HUES64 (cell line): Measurements from ENCODE around the gene SLC34A3.

ENCODE experiments used
- H3K27ac ChIP-seq: 2 replicates; pipeline ENCODE4 v1.7.0; 2013; ENCODE audit warnings: low read depth, low read length, inconsistent platforms
- H3K27me3 ChIP-seq: 2 replicates; pipeline ENCODE4 v1.6.1; 2013; ENCODE audit warnings: mild to moderate bottlenecking, low read length; ENCODE audit not compliant: insufficient read depth
- H3K36me3 ChIP-seq: 2 replicates; pipeline ENCODE4 v1.6.1; 2013; ENCODE audit warnings: mild to moderate bottlenecking, low read length; ENCODE audit not compliant: insufficient read depth
- H3K4me1 ChIP-seq: 2 replicates; pipeline ENCODE4 v1.6.1; 2013; ENCODE audit warnings: mild to moderate bottlenecking, low read length, moderate library complexity; ENCODE audit not compliant: insufficient read depth
- H3K4me3 ChIP-seq: 2 replicates; pipeline ENCODE4 v1.5.1; 2013; ENCODE audit warnings: mild to moderate bottlenecking, low read length, moderate library complexity
- H3K9ac ChIP-seq: 2 replicates; pipeline ENCODE4 v1.6.1; 2013; ENCODE audit warnings: mild to moderate bottlenecking, low read depth, low read length
- H3K9me3 ChIP-seq: 2 replicates; pipeline ENCODE4 v1.6.1; 2013; ENCODE audit warnings: low read depth, low read length; ENCODE audit not compliant: insufficient read depth
- WGBS: fragments of 150-250, 120-280 bp; methylation state at CpG from one replicate; pipeline ENCODE4 v1.1.7; 2013; ENCODE audit warnings: missing lambda C conversion rate; 5-methylcytosine and 5-hydroxymethylcytosine counted together

The SLC34A3 gene

DNA sequence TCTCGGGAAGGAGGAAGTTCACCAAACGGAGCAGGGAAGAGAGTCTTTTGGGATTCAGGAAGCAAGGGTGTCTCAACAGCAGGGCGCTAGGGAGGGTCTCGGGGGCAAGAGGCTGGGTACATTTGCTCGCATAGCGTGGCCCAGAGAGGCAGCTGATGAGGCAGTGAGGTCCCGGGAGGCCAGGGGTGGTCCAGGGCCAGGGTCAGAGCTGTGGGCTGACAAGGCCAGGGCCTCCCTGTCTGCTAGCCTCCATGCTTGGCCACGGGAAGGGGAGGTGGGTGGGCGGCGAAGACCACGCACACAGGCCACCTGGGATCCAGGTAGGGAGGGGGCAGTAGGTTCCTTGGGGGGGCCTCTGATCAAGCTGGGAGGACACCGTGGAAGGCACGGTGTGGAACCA, 19.2 kb upstream of the SLC34A3 start:
- Histone ChIP-seq H3K27me3 (no peaks in the 10 kb centered on the region), H3K27ac (no peak overlapping the region), H3K4me1 (peaks cover 2% of the 10 kb centered on the region; the same call in 1 of the 2 replicates), H3K9me3 (no peaks in the 10 kb centered on the region), H3K4me3 (no peak overlapping the region), H3K36me3 (peaks cover 36% of the 10 kb centered on the region), H3K9ac (no peak overlapping the region)
- 92% methylated on average over 13 of the region's 13 CpGs for WGBS

DNA sequence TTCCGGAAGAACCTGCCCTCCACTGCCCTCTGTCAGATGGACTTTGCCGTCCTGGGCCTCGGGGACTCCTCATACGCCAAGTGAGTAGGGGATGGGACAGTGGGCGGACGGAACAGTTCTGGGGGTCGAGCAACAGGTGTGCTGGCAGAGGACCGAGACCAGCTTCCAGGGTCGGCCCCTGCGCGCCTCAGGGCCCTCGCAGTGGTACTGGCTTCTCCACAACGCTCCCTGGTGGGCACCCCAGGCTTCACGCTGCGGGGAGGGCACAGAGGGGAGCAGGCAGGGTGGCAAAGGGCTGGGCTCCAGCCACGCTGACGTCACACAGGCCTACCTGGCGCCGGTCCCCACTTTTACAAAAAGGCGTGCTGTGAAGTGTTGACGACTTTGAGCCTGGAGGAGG, 18.2 kb upstream of the SLC34A3 start:
- no peak overlapping the region for H3K27ac ChIP-seq
- H3K9ac ChIP-seq = no peak overlapping the region
- H3K27me3 ChIP-seq = no peaks in the 10 kb centered on the region
- H3K9me3 ChIP-seq = no peaks in the 10 kb centered on the region
- 93% methylated on average over 21 of the region's 21 CpGs for WGBS
- peaks cover 31% of the 10 kb centered on the region for H3K36me3 ChIP-seq
- no peak overlapping the region for H3K4me3 ChIP-seq
- H3K4me1 ChIP-seq = no peaks in the 10 kb centered on the region

DNA sequence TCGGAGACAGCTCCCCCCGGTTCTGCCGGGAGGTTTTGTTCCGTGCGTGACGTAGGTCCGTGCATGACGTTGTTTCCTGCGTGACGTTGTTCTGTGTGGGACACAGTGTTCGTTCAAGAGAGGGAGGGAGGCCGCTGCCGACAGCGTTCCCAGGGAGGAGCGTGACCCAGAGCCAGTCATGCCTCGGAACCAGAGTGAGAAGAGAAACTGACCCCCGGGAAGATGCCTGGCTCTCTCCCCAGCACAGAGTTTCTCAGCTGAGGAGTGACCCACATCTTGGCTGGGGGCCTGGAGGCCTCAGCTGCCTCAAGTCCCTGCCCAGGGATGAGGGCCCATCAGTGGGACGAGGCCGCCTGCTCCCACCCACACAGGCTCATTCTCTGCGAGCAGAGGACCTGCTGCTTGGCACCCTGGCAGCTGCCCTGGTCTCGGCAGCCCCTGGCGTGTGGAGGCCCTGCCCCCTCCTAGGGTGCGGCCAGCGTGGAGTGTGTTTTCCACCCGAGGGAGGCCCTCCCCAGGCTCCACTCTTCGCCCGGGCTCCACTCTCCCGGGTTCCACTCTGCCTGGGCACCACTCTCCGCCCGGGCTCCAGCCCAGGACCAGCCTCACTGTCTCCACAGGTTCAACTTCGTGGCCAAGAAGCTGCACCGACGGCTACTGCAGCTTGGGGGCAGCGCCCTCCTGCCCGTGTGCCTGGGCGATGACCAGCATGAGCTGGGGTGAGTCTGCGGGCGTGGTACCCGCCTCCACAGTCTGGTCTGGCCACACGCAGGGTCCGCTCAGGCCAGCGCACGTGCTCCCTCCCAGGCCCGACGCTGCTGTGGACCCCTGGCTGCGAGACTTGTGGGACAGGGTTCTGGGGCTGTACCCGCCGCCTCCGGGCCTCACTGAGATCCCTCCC, 17.3 kb upstream of the SLC34A3 start:
- H3K4me3 ChIP-seq = no peak overlapping the region
- H3K9me3 ChIP-seq = no peaks in the 10 kb centered on the region
- H3K4me1 ChIP-seq = no peaks in the 10 kb centered on the region
- no peaks in the 10 kb centered on the region for H3K27me3 ChIP-seq
- H3K9ac ChIP-seq = no peak overlapping the region
- H3K27ac ChIP-seq = no peak overlapping the region
- WGBS = 93% methylated on average over 49 of the region's 49 CpGs
- H3K36me3 ChIP-seq = peaks cover 31% of the 10 kb centered on the region

DNA sequence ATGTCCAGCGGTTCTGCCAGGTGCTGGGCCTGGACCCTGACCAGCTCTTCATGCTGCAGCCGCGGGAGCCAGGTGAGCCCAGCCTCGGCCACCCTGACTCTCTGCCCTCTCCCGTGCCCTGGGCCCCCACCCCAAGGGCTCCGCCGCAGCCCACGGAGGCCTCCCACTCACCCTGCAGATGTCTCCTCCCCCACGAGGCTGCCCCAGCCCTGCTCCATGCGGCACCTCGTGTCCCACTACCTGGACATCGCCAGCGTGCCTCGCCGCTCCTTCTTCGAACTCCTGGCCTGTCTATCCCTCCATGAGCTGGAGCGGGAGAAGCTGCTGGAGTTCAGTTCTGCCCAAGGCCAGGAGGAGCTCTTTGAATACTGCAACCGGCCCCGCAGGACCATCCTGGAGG, 16.1 kb upstream of the SLC34A3 start:
- Histone ChIP-seq H3K27ac (no peak overlapping the region), H3K9ac (no peak overlapping the region), H3K4me1 (no peaks in the 10 kb centered on the region; the same call in 1 of the 2 replicates), H3K9me3 (no peaks in the 10 kb centered on the region), H3K4me3 (no peak overlapping the region), H3K36me3 (peaks cover 23% of the 10 kb centered on the region), H3K27me3 (no peaks in the 10 kb centered on the region)
- 96% methylated on average over 19 of the region's 19 CpGs for WGBS

DNA sequence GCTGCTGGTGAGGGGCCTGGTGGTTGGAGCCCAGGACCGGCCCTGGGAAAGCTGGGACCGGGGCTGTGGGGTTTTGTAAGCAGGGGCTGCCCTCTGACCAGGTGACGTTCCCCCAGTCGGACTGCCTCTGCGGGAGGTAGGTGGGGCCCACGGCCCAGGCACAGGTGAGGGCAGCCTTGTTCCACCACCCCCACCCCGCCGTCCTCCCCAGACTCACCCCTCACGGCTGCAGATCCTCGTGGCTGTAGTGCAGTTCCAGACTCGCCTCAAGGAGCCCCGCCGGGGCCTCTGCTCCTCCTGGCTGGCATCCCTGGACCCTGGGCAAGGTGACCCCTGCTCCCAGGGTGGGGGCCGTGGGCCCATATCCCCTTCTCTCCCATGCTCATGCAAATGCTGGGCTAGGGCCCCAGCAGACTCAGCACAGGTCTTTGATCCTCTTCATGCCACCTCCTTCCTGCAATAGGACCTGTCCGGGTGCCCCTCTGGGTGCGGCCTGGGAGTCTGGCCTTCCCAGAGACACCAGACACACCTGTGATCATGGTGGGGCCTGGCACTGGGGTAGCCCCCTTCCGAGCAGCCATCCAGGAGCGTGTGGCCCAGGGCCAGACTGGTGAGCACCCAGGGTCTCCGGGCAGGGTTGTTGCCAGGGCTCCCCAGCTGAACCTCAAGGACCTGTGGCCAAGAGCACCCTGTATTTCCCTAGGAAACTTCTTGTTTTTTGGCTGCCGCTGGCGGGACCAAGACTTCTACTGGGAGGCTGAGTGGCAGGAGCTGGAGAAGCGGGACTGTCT, 15.3 kb upstream of the SLC34A3 start:
- peaks cover 23% of the 10 kb centered on the region for H3K36me3 ChIP-seq
- H3K27me3 ChIP-seq = no peaks in the 10 kb centered on the region
- H3K4me3 ChIP-seq = no peak overlapping the region
- no peak overlapping the region for H3K9ac ChIP-seq
- no peaks in the 10 kb centered on the region for H3K9me3 ChIP-seq
- H3K27ac ChIP-seq = no peak overlapping the region
- WGBS = 95% methylated on average over 22 of the region's 22 CpGs
- no peaks in the 10 kb centered on the region; the same call in 1 of the 2 replicates for H3K4me1 ChIP-seq

DNA sequence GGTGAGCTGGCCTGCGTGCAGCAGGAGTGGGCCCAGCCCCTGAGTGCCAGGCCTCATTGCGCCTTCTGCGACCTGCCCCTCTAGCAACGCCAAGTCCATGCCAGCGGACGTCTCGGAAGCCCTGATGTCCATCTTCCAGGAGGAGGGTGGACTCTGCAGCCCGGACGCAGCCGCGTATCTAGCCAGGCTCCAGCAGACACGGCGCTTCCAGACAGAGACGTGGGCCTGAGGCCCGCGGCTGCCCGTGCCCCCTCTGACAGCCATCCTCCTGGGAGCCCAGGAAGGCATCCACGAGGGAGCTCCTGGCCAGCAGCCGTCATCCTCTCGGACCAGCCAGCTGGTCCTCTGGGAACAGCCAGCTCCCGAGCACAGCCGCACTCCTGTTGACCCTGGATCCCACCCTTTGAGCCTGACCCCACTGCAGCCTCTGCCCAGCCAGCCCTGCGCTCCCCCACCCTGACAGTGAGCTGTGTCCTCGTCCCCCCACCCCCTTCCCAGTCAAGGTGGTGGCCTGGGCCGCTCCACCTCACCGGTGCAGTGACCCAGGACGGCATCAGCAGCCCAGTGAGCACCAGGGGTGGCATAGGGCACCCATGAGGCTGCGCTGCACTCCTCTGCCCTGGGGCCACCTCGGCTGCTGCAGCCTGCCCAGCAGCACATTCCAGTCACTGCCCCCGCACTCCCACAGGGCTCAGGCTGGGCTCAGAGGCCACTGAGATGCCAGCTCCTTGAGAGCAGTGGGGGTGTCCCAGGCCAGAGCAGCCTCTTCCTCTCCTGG, 14.3 kb upstream of the SLC34A3 start:
- no peaks in the 10 kb centered on the region; the same call in 1 of the 2 replicates for H3K4me1 ChIP-seq
- no peak overlapping the region for H3K4me3 ChIP-seq
- WGBS = 94% methylated on average over 30 of the region's 30 CpGs
- H3K27ac ChIP-seq = no peak overlapping the region
- no peaks in the 10 kb centered on the region for H3K9me3 ChIP-seq
- H3K36me3 ChIP-seq = peaks cover 23% of the 10 kb centered on the region
- H3K9ac ChIP-seq = no peak overlapping the region
- H3K27me3 ChIP-seq = no peaks in the 10 kb centered on the region

DNA sequence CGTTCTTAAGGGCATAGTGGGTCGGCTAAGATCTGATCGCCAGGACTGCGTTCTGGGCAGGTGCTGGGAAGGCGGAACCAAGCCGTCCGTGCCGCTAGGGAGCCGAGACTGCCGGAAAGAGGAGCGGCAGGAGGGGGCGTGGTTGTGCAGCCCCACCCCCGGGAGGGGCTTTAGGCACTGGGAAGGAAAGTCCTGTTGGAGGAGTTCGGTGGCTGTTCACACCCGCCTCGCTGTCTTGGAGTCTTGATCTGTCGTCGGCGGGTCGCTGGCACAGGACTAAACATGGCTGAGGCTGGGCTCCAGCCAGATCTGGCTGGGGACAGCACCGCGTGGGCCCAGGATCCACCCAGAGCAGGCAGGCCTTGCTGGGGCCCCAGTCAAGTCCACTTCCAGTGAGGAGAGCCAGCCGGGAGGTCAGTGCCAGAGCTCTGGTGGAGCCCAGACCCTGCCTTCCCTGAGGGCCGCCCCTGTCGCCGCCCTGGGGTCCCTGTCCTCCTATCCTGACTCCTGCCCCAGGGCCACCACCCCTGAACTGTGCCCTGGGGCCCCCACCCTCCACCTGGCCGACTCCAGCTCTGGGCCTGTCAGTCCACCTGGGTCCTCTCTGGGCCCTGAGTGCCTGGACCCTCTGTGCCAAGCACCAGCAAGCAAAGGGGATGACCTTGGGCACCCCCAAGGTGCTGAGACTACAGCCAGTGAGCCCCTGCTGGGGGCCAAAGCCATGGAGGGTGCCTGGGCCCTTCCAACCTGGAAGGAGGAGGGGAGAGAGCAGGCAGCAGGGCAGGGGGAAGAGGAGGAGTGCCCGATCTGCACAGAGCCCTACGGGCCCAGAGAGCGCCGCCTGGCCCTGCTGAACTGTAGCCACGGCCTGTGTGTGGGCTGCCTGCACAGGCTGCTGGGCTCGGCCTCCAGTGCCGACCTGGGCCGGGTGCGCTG, 13.2 kb upstream of the SLC34A3 start:
- H3K36me3 ChIP-seq = peaks cover 23% of the 10 kb centered on the region
- 56% methylated on average over 36 of the region's 36 CpGs for WGBS
- no peak overlapping the region for H3K4me3 ChIP-seq
- H3K27me3 ChIP-seq = peaks cover 4% of the 10 kb centered on the region
- H3K9ac ChIP-seq = no peak overlapping the region
- no peaks in the 10 kb centered on the region; the same call in 1 of the 2 replicates for H3K4me1 ChIP-seq
- no peaks in the 10 kb centered on the region for H3K9me3 ChIP-seq
- no peak overlapping the region for H3K27ac ChIP-seq

DNA sequence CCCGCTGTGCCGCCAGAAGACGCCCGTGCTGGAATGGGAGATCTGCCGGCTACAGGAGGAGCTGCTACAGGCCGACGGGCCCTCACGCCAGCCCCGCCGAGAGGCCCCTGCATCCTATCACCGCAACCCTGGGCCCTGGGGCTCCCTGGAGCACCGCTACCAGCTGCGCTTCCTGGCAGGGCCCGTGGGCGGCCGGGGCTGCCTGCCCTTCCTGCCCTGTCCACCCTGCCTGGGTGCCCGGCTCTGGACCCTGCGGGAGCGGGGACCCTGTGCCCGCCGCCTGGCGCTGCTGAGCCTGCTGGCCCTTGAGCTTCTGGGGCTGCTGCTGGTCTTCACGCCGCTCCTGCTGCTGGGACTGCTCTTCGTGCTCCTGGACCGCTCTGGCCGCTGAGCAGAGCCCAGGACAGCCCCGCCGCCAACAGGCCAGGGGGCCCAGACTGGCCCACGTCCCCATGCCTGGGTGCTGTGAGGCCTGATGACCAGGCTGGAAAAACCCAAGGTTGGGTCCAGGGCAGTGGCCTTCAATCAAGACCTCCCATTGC, 12.4 kb upstream of the SLC34A3 start:
- Histone ChIP-seq H3K4me1 (no peaks in the 10 kb centered on the region; the same call in 1 of the 2 replicates), H3K27me3 (peaks cover 10% of the 10 kb centered on the region), H3K27ac (no peak overlapping the region), H3K36me3 (peaks cover 23% of the 10 kb centered on the region), H3K4me3 (no peak overlapping the region), H3K9me3 (no peaks in the 10 kb centered on the region), H3K9ac (no peak overlapping the region)
- 94% methylated on average over 30 of the region's 30 CpGs for WGBS

DNA sequence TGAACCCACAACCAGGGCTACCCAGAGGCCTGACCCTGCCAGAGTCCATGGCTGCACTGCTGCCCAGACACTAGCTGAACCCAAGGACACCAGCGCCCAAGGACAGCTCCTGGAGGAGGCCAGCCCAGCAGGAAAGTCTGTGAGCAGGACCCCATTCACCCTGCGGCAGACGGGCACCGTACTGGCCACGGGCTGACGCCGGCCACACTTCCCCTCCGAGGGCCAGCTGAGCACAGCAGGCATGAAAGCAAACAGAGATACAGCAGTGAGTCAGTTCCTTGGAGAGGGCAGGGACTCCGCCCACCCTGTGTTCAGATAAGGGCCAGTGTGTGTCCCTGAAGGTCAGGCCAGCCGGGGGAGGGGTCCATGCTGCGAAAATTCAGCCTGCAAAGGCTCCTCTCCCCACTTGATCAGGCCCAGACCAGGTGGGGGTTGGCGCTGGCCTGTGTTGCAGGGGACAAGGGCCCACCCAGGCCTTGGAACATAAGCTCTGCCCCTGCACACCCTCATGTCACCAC, 11.9 kb upstream of the SLC34A3 start:
- WGBS = 63% methylated on average over 12 of the region's 12 CpGs
- H3K27ac ChIP-seq = no peak overlapping the region
- H3K36me3 ChIP-seq = peaks cover 23% of the 10 kb centered on the region
- no peaks in the 10 kb centered on the region for H3K9me3 ChIP-seq
- no peaks in the 10 kb centered on the region; the same call in 1 of the 2 replicates for H3K4me1 ChIP-seq
- no peak overlapping the region for H3K4me3 ChIP-seq
- H3K27me3 ChIP-seq = peaks cover 10% of the 10 kb centered on the region
- H3K9ac ChIP-seq = no peak overlapping the region
